Peyer's patch (tissue), 4 donors: ENCODE measurements around the gene ZNF354C. TPM values are rescaled to one million over a fixed set of nuclear protein-coding genes. Genes with fewer than 3 reads are reported as not detected.
A peak's percentile ranks its signal among the peaks of the same experiment; 100 is the strongest.

Experiments used
- DNase-seq, 3 donors: peaks; one replicate each; pipeline ENCODE4 v3.0.0-alpha.2; 2017 to 2019
- H3K27ac ChIP-seq, 4 donors: fragments of 200-600 bp; sonication (generic); one replicate each; pipeline ENCODE4 v1.5.1; 2016 to 2019
- H3K27me3 ChIP-seq, 2 donors: fragments of 200-600 bp; sonication (generic); one replicate each; pipeline ENCODE4 v1.5.1; 2019
- H3K36me3 ChIP-seq, 3 donors: fragments of 200-600 bp; sonication (generic); one replicate each; pipeline ENCODE4 v1.5.1; 2016 to 2019
- H3K4me1 ChIP-seq, 4 donors: fragments of 200-600 bp; sonication (generic); one replicate each; pipeline ENCODE4 v1.5.1; 2016 to 2019
- H3K4me3 ChIP-seq, 4 donors: fragments of 200-600 bp; sonication (generic); 1 replicate in 3 of 4; 2 replicates in 1 of 4; pipeline ENCODE4 v1.5.1; 2016 to 2019; ENCODE audit warnings: mild to moderate bottlenecking in 1 of 4
- H3K9me3 ChIP-seq, 4 donors: fragments of 200-600 bp; sonication (generic); one replicate each; pipeline ENCODE4 v1.5.1; 2016 to 2019; ENCODE audit warnings: mild to moderate bottlenecking in 1 of 4
- CTCF ChIP-seq, 6 experiments: fragments of 450-650 bp in 4 of 6; fragments of 200-600 bp in 2 of 6; sonication (generic) in 1 of 6; IDR thresholded peaks; one replicate each; pipeline ENCODE4 v1.5.1; 2017 to 2019; ENCODE audit warnings: antibody characterized with exemption in 6 of 6, mild to moderate bottlenecking in 3 of 6, moderate library complexity in 1 of 6
- POLR2A ChIP-seq, 2 donors: fragments of 450-650 bp; IDR thresholded peaks; one replicate each; pipeline ENCODE4 v1.5.1; 2017; ENCODE audit warnings: antibody characterized with exemption in 2 of 2, mild to moderate bottlenecking in 2 of 2, moderate library complexity in 2 of 2
- total RNA-seq, 4 donors: library from RNA; depleted of rRNA; stranded (reverse); fragments of >200 nt; gene quantifications; one replicate each; pipeline ENCODE4 v1.1.0, GENCODE V29; 2016

ZNF354C gene
- total RNA-seq, 4 donors from 2014 or later: 2.0 to 5.8 (median 2.7) TPM

GRCh38 chr5:179127136-179128040 lies 67.2 kb downstream of the ZNF354C start:
- Histone ChIP-seq H3K27me3 (no peaks in the 10 kb centered on the region), H3K4me1 (no peaks in the 10 kb centered on the region), H3K9me3 (peaks cover 0 to 5% (median 0%) of the 10 kb centered on the region in 4 donors), H3K36me3 (no peaks in the 10 kb centered on the region), H3K4me3 (no peak overlapping the region), H3K27ac (no peak overlapping the region)
- peak in 2 of 3 donors; percentile 22 to 31 for DNase-seq
- TF ChIP-seq POLR2A (IDR thresholded peaks at IDR 0.05) (no peak), CTCF (IDR thresholded peaks at IDR 0.05) (no peak)

GRCh38 chr5:179128041-179128365 lies 67.8 kb downstream of the ZNF354C start:
- Histone ChIP-seq H3K27ac (no peak overlapping the region), H3K4me3 (no peak overlapping the region), H3K27me3 (no peaks in the 10 kb centered on the region), H3K36me3 (no peaks in the 10 kb centered on the region), H3K9me3 (no peaks in the 10 kb centered on the region), H3K4me1 (no peaks in the 10 kb centered on the region)
- DNase-seq: peak in 2 of 3 donors; percentile 28 to 29
- TF ChIP-seq POLR2A (IDR thresholded peaks at IDR 0.05) (no peak), CTCF (IDR thresholded peaks at IDR 0.05) (no peak)

GRCh38 chr5:179128976-179129375 lies 68.8 kb downstream of the ZNF354C start:
- no peaks in the 10 kb centered on the region for H3K9me3 ChIP-seq
- H3K27ac ChIP-seq: no peak overlapping the region
- peak in 1 of 3 donors; percentile 28 for DNase-seq
- H3K4me1 ChIP-seq: no peaks in the 10 kb centered on the region
- no peaks in the 10 kb centered on the region for H3K27me3 ChIP-seq
- no peak overlapping the region for H3K4me3 ChIP-seq
- no peaks in the 10 kb centered on the region for H3K36me3 ChIP-seq
- no peak for TF ChIP-seq CTCF (IDR thresholded peaks at IDR 0.05)

GRCh38 chr5:179129607-179130071 lies 69.5 kb downstream of the ZNF354C start:
- Histone ChIP-seq H3K4me1 (no peaks in the 10 kb centered on the region), H3K4me3 (no peak overlapping the region), H3K27me3 (no peaks in the 10 kb centered on the region), H3K9me3 (no peaks in the 10 kb centered on the region), H3K27ac (no peak overlapping the region), H3K36me3 (no peaks in the 10 kb centered on the region)
- TF ChIP-seq CTCF (IDR thresholded peaks at IDR 0.05) (no peak), POLR2A (IDR thresholded peaks at IDR 0.05) (no peak)
- DNase-seq: peak in 1 of 3 donors; percentile 32

- DNase-seq: peak in 1 of 3 donors; percentile 24
- Histone ChIP-seq H3K9me3 (peaks cover 0 to under 1% (median 0%) of the 10 kb centered on the region in 4 donors), H3K27me3 (no peaks in the 10 kb centered on the region), H3K4me1 (no peaks in the 10 kb centered on the region), H3K27ac (no peak overlapping the region), H3K4me3 (no peak overlapping the region), H3K36me3 (no peaks in the 10 kb centered on the region)
- TF ChIP-seq CTCF (IDR thresholded peaks at IDR 0.05) (no peak), POLR2A (IDR thresholded peaks at IDR 0.05) (no peak)
Measured at GRCh38 chr5:179130101-179130681, 70.0 kb downstream of the ZNF354C start.
